Activated T-helper 2 cell treated with anti-CD3 and anti-CD28 coated beads, Interferon-gamma antibody, Interleukin-2, Interleukin-4, amounts not matched to agents 10 μg/mL and 5 μg/mL and 100 μg/mL, durations not matched to agents 14 hours and 24 hours and 36 hours (primary cell): Measurements from ENCODE around the gene COL9A3. TPM values are rescaled to one million over a fixed set of nuclear protein-coding genes. Genes with fewer than 3 reads are reported as not detected.
"Not testable (repeated sequence)": the region's sequence is repeated elsewhere in the genome, so short reads cannot be mapped to it uniquely, and the experiment has no call there.

Experiments used
- DNase-seq: peaks from one replicate; pipeline ENCODE4 v3.0.0; 2021; ENCODE audit warnings: low spot score
- H3K27ac Mint-ChIP-seq: one replicate; pipeline ENCODE4 v1.8.0; 2021; ENCODE audit warnings: mixed read lengths
- H3K27me3 Mint-ChIP-seq: one replicate; pipeline ENCODE4 v1.8.0; 2021; ENCODE audit warnings: low read depth, mixed read lengths
- H3K36me3 Mint-ChIP-seq: one replicate; pipeline ENCODE4 v1.8.0; 2021; ENCODE audit warnings: low read depth, mixed read lengths
- H3K4me1 Mint-ChIP-seq: one replicate; pipeline ENCODE4 v1.8.0; 2021; ENCODE audit warnings: low read depth, mixed read lengths
- H3K4me3 Mint-ChIP-seq: one replicate; pipeline ENCODE4 v1.8.0; 2021; ENCODE audit warnings: low read depth, mild to moderate bottlenecking, moderate library complexity, mixed read lengths
- H3K9me3 Mint-ChIP-seq: one replicate; pipeline ENCODE4 v1.8.0; 2021; ENCODE audit warnings: mixed read lengths
- intact Hi-C: fragments of 100-400 bp; cut with micrococcal nuclease; formaldehyde crosslinking; loops from one replicate; pipeline ENCODE4 v1.15.1; 2023
- total RNA-seq: library from RNA; stranded (reverse); gene quantifications from 2 replicates; pipeline ENCODE4 v1.2.3, GENCODE V29; 2022

Gene COL9A3
- total RNA-seq, 1 donor from 2014 or later = 0.27 TPM

GRCh38 chr20:62846166-62846890 is 29.5 kb downstream of the COL9A3 start:
- H3K27me3 Mint-ChIP-seq = no peaks in the 10 kb centered on the region
- no peak overlapping the region for H3K4me3 Mint-ChIP-seq
- no peak for DNase-seq
- intact Hi-C loops = no loop called here
- H3K4me1 Mint-ChIP-seq = no peaks in the 10 kb centered on the region
- peaks cover 10% of the 10 kb centered on the region for H3K36me3 Mint-ChIP-seq
- H3K27ac Mint-ChIP-seq = no peak overlapping the region
- H3K9me3 Mint-ChIP-seq = no peaks in the 10 kb centered on the region

GRCh38 chr20:62848917-62849316 is 32.1 kb downstream of the COL9A3 start:
- H3K27me3 Mint-ChIP-seq = not testable (repeated sequence)

GRCh38 chr20:62849431-62849830 is 32.6 kb downstream of the COL9A3 start:
- Mint-ChIP-seq H3K9me3 (no peaks in the 10 kb centered on the region), H3K4me3 (no peak overlapping the region), H3K4me1 (no peaks in the 10 kb centered on the region), H3K27ac (no peak overlapping the region), H3K27me3 (no peaks in the 10 kb centered on the region), H3K36me3 (peaks cover 18% of the 10 kb centered on the region)
- DNase-seq = no peak
- intact Hi-C loops = no loop called here

More at GRCh38 chr20:62848917-62849316, 32.1 kb downstream of the COL9A3 start:
- H3K9me3 Mint-ChIP-seq, intact Hi-C loops, H3K27ac Mint-ChIP-seq, H3K4me1 Mint-ChIP-seq, DNase-seq, H3K4me3 Mint-ChIP-seq: not testable (repeated sequence)
- peaks cover 14% of the 10 kb centered on the region for H3K36me3 Mint-ChIP-seq

- Mint-ChIP-seq H3K27ac (no peak overlapping the region), H3K4me1 (no peaks in the 10 kb centered on the region), H3K4me3 (no peak overlapping the region), H3K36me3 (peaks cover 16% of the 10 kb centered on the region), H3K9me3 (no peaks in the 10 kb centered on the region), H3K27me3 (no peaks in the 10 kb centered on the region)
- no peak for DNase-seq
- intact Hi-C loops = no loop called here
These were observed 33.6 kb downstream of the COL9A3 start for GRCh38 chr20:62850333-62850974.

- H3K4me1 Mint-ChIP-seq = no peaks in the 10 kb centered on the region
- intact Hi-C loops = no loop called here
- no peaks in the 10 kb centered on the region for H3K9me3 Mint-ChIP-seq
- no peaks in the 10 kb centered on the region for H3K27me3 Mint-ChIP-seq
- DNase-seq = no peak
- peaks cover 16% of the 10 kb centered on the region for H3K36me3 Mint-ChIP-seq
- no peak overlapping the region for H3K4me3 Mint-ChIP-seq
- H3K27ac Mint-ChIP-seq = no peak overlapping the region
These were observed 35.3 kb downstream of the COL9A3 start for GRCh38 chr20:62852196-62852595.

GRCh38 chr20:62852841-62853240 is 36.0 kb downstream of the COL9A3 start:
- no peak overlapping the region for H3K4me3 Mint-ChIP-seq
- H3K4me1 Mint-ChIP-seq = no peaks in the 10 kb centered on the region
- H3K27me3 Mint-ChIP-seq = no peaks in the 10 kb centered on the region
- intact Hi-C loops = no loop called here
- no peak for DNase-seq
- H3K27ac Mint-ChIP-seq = no peak overlapping the region
- H3K9me3 Mint-ChIP-seq = no peaks in the 10 kb centered on the region
- peaks cover 16% of the 10 kb centered on the region for H3K36me3 Mint-ChIP-seq

GRCh38 chr20:62853304-62853703 is 36.5 kb downstream of the COL9A3 start:
- H3K27me3 Mint-ChIP-seq, H3K4me1 Mint-ChIP-seq, DNase-seq, intact Hi-C loops, H3K27ac Mint-ChIP-seq, H3K9me3 Mint-ChIP-seq, H3K4me3 Mint-ChIP-seq: not testable (repeated sequence)
- H3K36me3 Mint-ChIP-seq = peaks cover 18% of the 10 kb centered on the region

GRCh38 chr20:62854121-62854520 is 37.3 kb downstream of the COL9A3 start:
- Mint-ChIP-seq H3K9me3 (no peaks in the 10 kb centered on the region), H3K36me3 (peaks cover 21% of the 10 kb centered on the region), H3K27me3 (no peaks in the 10 kb centered on the region), H3K4me1 (peaks cover 4% of the 10 kb centered on the region), H3K27ac (no peak overlapping the region), H3K4me3 (no peak overlapping the region)
- no peak for DNase-seq
- intact Hi-C loops = no loop called here

- intact Hi-C loops = no loop called here
- H3K4me1 Mint-ChIP-seq = peaks cover 5% of the 10 kb centered on the region
- H3K36me3 Mint-ChIP-seq = peaks cover 26% of the 10 kb centered on the region
- H3K4me3 Mint-ChIP-seq = no peak overlapping the region
- no peak for DNase-seq
- H3K9me3 Mint-ChIP-seq = no peaks in the 10 kb centered on the region
- H3K27me3 Mint-ChIP-seq = peaks cover 2% of the 10 kb centered on the region
- H3K27ac Mint-ChIP-seq = no peak overlapping the region
These were observed 38.3 kb downstream of the COL9A3 start for GRCh38 chr20:62855120-62855519.

- intact Hi-C loops = no loop called here
- H3K4me1 Mint-ChIP-seq = peaks cover 9% of the 10 kb centered on the region
- DNase-seq = no peak
- no peak overlapping the region for H3K27ac Mint-ChIP-seq
- peaks cover 7% of the 10 kb centered on the region for H3K27me3 Mint-ChIP-seq
- no peak overlapping the region for H3K4me3 Mint-ChIP-seq
- peaks cover 30% of the 10 kb centered on the region for H3K36me3 Mint-ChIP-seq
- no peaks in the 10 kb centered on the region for H3K9me3 Mint-ChIP-seq
These were observed 40.2 kb downstream of the COL9A3 start for GRCh38 chr20:62856931-62857619.

- Mint-ChIP-seq H3K27ac (no peak overlapping the region), H3K36me3 (peaks cover 27% of the 10 kb centered on the region), H3K9me3 (no peaks in the 10 kb centered on the region), H3K4me1 (peaks cover 9% of the 10 kb centered on the region), H3K4me3 (no peak overlapping the region), H3K27me3 (peaks cover 11% of the 10 kb centered on the region)
- intact Hi-C loops = no loop called here
- DNase-seq = no peak
These were observed 41.4 kb downstream of the COL9A3 start for GRCh38 chr20:62858058-62858830.

- DNase-seq = no peak
- Mint-ChIP-seq H3K9me3 (no peaks in the 10 kb centered on the region), H3K27ac (no peak overlapping the region), H3K36me3 (peaks cover 22% of the 10 kb centered on the region), H3K27me3 (peaks cover 11% of the 10 kb centered on the region), H3K4me3 (peak overlapping the region; percentile 51), H3K4me1 (peaks cover 9% of the 10 kb centered on the region)
- intact Hi-C loops = loop anchor here (5.0 kb wide), 2 partner anchors 68 to 693 kb away; partner anchors contain the start of genes DIDO1 and FNDC11
These were observed 42.9 kb downstream of the COL9A3 start for GRCh38 chr20:62859721-62860120.
